ENCODE data around the gene MKRN3.
"Not testable (repeated sequence)": the region's sequence is repeated elsewhere in the genome, so short reads cannot be mapped to it uniquely, and the experiment has no call there.

MKRN3 gene

DNA sequence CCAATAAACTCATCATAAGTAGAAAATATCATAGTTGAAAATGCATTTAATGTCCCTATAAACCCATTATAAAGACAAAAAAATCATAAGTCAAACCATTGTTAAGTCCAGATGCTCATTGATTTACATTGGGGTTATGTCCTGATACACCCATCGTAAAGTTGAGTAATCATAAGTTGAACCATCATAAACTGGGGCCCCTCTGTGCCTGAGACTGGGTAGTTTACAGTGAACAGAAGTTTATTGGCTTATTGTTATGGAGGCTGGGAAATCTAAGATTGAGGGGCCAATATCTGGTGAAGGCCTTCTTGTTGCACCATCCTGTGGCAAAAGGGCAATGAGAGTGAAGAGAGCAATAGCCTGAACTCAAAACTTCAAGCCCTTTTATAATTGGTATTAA lies 10.6 kb downstream of the MKRN3 start:
- Histone ChIP-seq H3K9me3 (no peaks in the 10 kb centered on the region), H4K20me1 (no peaks in the 10 kb centered on the region), H3K4me3 (no peak overlapping the region), H3K36me3 (no peaks in the 10 kb centered on the region), H3K27me3 (no peaks in the 10 kb centered on the region), H3K9ac (no peak overlapping the region), H3K4me2 (no peak overlapping the region), H3K27ac (no peak overlapping the region), H3K4me1 (no peaks in the 10 kb centered on the region)
- no peak for TF ChIP-seq Cebpa-rat (IDR thresholded peaks at IDR 0.05)

GRCh38 chr15:23578521-23579150 lies 13.2 kb downstream of the MKRN3 start:
- Histone ChIP-seq H3K9ac (no peak overlapping the region), H3K9me3 (no peaks in the 10 kb centered on the region), H3K27ac (no peak overlapping the region), H3K4me3 (no peak overlapping the region), H3K27me3 (no peaks in the 10 kb centered on the region), H3K4me1 (peaks cover 11% of the 10 kb centered on the region), H4K20me1 (no peaks in the 10 kb centered on the region), H3K36me3 (no peaks in the 10 kb centered on the region), H3K4me2 (no peak overlapping the region)
- no peak for TF ChIP-seq Cebpa-rat (IDR thresholded peaks at IDR 0.05)

DNA sequence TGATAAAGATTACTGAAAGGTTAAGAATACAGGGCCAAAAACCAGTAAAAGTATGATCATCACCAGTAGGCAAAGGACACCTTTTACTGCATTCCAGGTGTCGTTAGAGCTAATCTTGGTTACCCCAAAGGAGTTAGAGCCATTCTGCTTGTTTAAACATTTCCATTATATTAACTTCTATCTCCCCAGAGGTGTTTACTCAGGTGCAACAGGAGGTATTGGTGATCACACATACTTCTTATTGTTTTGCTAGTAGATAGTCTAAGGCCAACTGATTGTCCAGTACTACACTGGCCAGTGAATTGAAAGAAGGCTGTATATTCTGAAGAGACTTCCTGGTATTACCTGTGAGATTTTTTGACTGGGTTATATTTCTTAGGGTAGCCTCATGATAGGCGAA lies 22.8 kb downstream of the MKRN3 start:
- Histone ChIP-seq H3K27me3 (no peaks in the 10 kb centered on the region), H3K27ac (no peak overlapping the region), H3K9me3 (no peaks in the 10 kb centered on the region), H4K20me1 (no peaks in the 10 kb centered on the region), H3K4me1 (peaks cover 10% of the 10 kb centered on the region), H3K36me3 (no peaks in the 10 kb centered on the region), H3K4me3 (no peak overlapping the region), H3K9ac (no peak overlapping the region), H3K4me2 (no peak overlapping the region)
- no peak for TF ChIP-seq Cebpa-rat (IDR thresholded peaks at IDR 0.05)

GRCh38 chr15:23589012-23589411 lies 23.5 kb downstream of the MKRN3 start:
- Histone ChIP-seq H4K20me1 (no peaks in the 10 kb centered on the region), H3K4me3 (no peak overlapping the region), H3K4me2 (no peak overlapping the region), H3K9me3 (no peaks in the 10 kb centered on the region), H3K4me1 (0 out of 2 replicates have a peak, but pooled peaks cover 5% of the 10 kb centered on the region), H3K36me3 (no peaks in the 10 kb centered on the region), H3K27me3 (no peaks in the 10 kb centered on the region), H3K27ac (no peak overlapping the region), H3K9ac (no peak overlapping the region)
- no peak for TF ChIP-seq Cebpa-rat (IDR thresholded peaks at IDR 0.05)

GRCh38 chr15:23594252-23594770 lies 28.8 kb downstream of the MKRN3 start:
- no peak for TF ChIP-seq Cebpa-rat (IDR thresholded peaks at IDR 0.05)
- no peaks in the 10 kb centered on the region for H3K36me3 ChIP-seq
- no peaks in the 10 kb centered on the region for H3K4me1 ChIP-seq
- H3K4me2 ChIP-seq = no peak overlapping the region
- H3K4me3 ChIP-seq = no peak overlapping the region
- H3K27ac ChIP-seq = no peak overlapping the region
- no peak overlapping the region for H3K9ac ChIP-seq
- H3K27me3 ChIP-seq = no peaks in the 10 kb centered on the region
- no peaks in the 10 kb centered on the region for H3K9me3 ChIP-seq
- H4K20me1 ChIP-seq = no peaks in the 10 kb centered on the region

DNA sequence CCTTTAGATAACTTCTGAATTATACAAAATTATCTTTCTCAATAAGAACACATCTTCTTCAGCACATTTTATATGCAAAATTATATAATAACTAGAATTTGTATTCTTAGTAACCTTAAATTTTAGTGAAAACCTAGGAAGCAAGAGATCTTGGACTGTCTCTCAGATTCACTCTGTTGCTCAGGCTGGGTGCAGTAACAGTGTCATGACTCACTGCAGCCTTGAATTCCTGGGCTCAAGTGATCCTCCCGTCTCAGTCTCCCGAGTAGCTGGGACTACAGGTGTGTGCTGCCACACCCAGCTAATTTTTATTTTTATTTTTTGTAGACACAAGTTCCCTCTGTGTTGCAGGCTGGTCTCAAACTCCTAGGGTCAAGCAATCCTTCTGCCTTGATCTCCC lies 29.9 kb downstream of the MKRN3 start:
- H3K4me3 ChIP-seq = no peak overlapping the region
- no peaks in the 10 kb centered on the region for H3K36me3 ChIP-seq
- H3K9me3 ChIP-seq = no peaks in the 10 kb centered on the region
- H3K4me2 ChIP-seq = no peak overlapping the region
- no peak for TF ChIP-seq Cebpa-rat (IDR thresholded peaks at IDR 0.05)
- H3K27ac ChIP-seq = no peak overlapping the region
- H3K9ac ChIP-seq = no peak overlapping the region
- H3K27me3 ChIP-seq = no peaks in the 10 kb centered on the region
- H4K20me1 ChIP-seq = no peaks in the 10 kb centered on the region
- H3K4me1 ChIP-seq = no peaks in the 10 kb centered on the region

DNA sequence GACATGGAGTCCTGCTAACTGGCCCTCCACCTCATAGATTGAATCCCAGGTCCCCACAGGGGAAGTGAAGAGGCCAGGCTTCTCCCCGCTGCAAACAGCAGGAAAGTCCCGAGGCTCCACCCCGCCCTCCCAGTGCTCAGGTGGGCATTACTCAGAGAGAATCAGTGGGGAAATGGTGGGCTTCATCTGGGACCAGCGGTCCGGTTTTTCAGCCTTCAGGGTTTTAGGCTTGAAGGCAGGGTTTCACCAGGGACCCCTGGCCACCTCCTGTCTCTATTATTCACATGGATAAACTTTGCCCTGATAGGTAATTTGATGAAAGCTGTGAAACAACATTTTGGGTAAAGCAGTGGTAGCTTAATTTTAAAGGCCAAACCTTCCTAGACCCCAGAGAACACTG lies 31.3 kb downstream of the MKRN3 start:
- Histone ChIP-seq H3K36me3 (no peaks in the 10 kb centered on the region), H3K4me2 (no peak overlapping the region), H4K20me1 (no peaks in the 10 kb centered on the region), H3K9me3 (no peaks in the 10 kb centered on the region), H3K4me3 (no peak overlapping the region), H3K9ac (no peak overlapping the region), H3K4me1 (no peaks in the 10 kb centered on the region), H3K27ac (no peak overlapping the region), H3K27me3 (no peaks in the 10 kb centered on the region)
- TF ChIP-seq Cebpa-rat (IDR thresholded peaks at IDR 0.05) = no peak

- not testable (repeated sequence) for H3K9ac ChIP-seq, H3K36me3 ChIP-seq, H3K4me2 ChIP-seq, H3K9me3 ChIP-seq, H3K4me3 ChIP-seq, H3K27me3 ChIP-seq, H3K27ac ChIP-seq, H3K4me1 ChIP-seq, H4K20me1 ChIP-seq
Measured at GRCh38 chr15:23597278-23597677, 31.8 kb downstream of the MKRN3 start.

DNA sequence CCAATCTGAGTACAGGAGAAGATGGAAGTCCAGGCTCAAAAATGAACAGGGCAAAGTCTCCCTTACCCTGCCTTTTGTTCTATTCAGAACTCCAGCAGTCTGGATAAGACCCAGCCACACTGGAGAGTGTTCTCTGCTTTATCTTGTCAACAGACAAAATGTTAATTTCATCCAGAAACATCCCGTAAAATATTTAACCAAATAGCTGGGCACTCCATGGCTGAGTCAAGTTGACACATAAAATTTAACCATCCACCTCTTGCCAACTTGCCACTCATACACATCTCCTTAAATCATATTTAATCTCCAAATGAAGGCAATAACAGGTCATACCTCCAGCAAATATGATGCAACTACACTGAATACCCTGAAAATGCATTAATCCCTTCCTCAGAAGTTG lies 33.6 kb downstream of the MKRN3 start:
- H3K4me3 ChIP-seq = no peak overlapping the region
- H3K36me3 ChIP-seq = no peaks in the 10 kb centered on the region
- H3K4me2 ChIP-seq = no peak overlapping the region
- no peaks in the 10 kb centered on the region for H3K9me3 ChIP-seq
- no peaks in the 10 kb centered on the region for H3K4me1 ChIP-seq
- TF ChIP-seq Cebpa-rat (IDR thresholded peaks at IDR 0.05) = no peak
- H3K9ac ChIP-seq = no peak overlapping the region
- H4K20me1 ChIP-seq = no peaks in the 10 kb centered on the region
- no peaks in the 10 kb centered on the region for H3K27me3 ChIP-seq
- no peak overlapping the region for H3K27ac ChIP-seq

DNA sequence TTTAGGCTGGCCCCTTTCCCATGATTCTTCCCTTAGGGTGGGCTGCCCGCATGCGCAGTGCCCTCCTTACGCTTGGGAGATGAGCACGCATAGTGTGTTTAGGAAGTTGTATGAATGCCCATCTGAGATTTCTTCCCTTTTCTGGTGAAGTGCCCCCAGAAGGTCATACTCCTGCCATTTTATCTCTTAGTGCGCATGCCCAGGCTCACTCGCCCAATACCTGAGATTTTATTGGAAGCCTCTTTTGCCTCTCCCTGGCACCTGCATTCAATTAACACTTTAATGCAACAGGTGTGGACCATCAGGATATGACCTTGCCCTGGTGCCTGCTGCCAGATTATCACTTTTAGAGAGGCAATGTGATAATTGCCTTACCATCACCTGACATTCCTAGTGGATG lies 36.6 kb downstream of the MKRN3 start:
- no peak for TF ChIP-seq Cebpa-rat (IDR thresholded peaks at IDR 0.05)
- H3K9ac ChIP-seq = no peak overlapping the region
- H3K27ac ChIP-seq = no peak overlapping the region
- H3K36me3 ChIP-seq = no peaks in the 10 kb centered on the region
- no peaks in the 10 kb centered on the region for H3K27me3 ChIP-seq
- H3K9me3 ChIP-seq = no peaks in the 10 kb centered on the region
- H3K4me1 ChIP-seq = peaks cover 8% of the 10 kb centered on the region
- H3K4me2 ChIP-seq = no peak overlapping the region
- H3K4me3 ChIP-seq = no peak overlapping the region
- no peaks in the 10 kb centered on the region for H4K20me1 ChIP-seq

GRCh38 chr15:23606226-23606625 lies 40.8 kb downstream of the MKRN3 start:
- no peak for TF ChIP-seq Cebpa-rat (IDR thresholded peaks at IDR 0.05)
- Histone ChIP-seq H3K27ac (no peak overlapping the region), H3K36me3 (no peaks in the 10 kb centered on the region), H3K9me3 (no peaks in the 10 kb centered on the region), H3K9ac (no peak overlapping the region), H3K4me1 (peaks cover 9% of the 10 kb centered on the region), H3K4me3 (no peak overlapping the region), H4K20me1 (no peaks in the 10 kb centered on the region), H3K4me2 (no peak overlapping the region), H3K27me3 (no peaks in the 10 kb centered on the region)
